PC-3 (cell line): Measurements from ENCODE around the gene NDUFB10. TPM values are rescaled to one million over a fixed set of nuclear protein-coding genes. Genes with fewer than 3 reads are reported as not detected.
"Not testable (repeated sequence)": the region's sequence is repeated elsewhere in the genome, so short reads cannot be mapped to it uniquely, and the experiment has no call there.

Experiments
- ATAC-seq: fragments of 200-7000 bp; cut with Tn5 transposase; 2 replicates; pipeline ENCODE4 v1.9.1; 2020; ENCODE audit warnings: mild to moderate bottlenecking, moderate library complexity
- BruUV-seq: library from RNA; stranded (reverse); fragments of 400-500 nt; replicated peaks from 2 replicates; lab custom pipeline; 2021; lab: Mats Ljungman, UMichigan
- CTCF ChIA-PET: fragments of 300-600 bp; sonication (Branson Sonifier 250); formaldehyde crosslinking; loops from one replicate; lab custom pipeline; 2022; ENCODE audit warnings: antibody characterized with exemption; lab: Charles Lee
- POLR2A ChIA-PET: fragments of 300-600 bp; sonication (Branson Sonifier 250); formaldehyde crosslinking; loops from one replicate; lab custom pipeline; 2022; ENCODE audit warnings: antibody characterized with exemption; ENCODE audit not compliant: unreplicated experiment; lab: Charles Lee
- DNase-seq: peaks from one replicate; pipeline ENCODE4 v3.0.0-alpha.2; 2015
- H2AFZ ChIP-seq: fragments of 300-600 bp; sonication (generic); 2 replicates; pipeline ENCODE4 v1.6.0; 2016; ENCODE audit warnings: antibody characterized with exemption, low read length
- H3F3A ChIP-seq: fragments of 300-600 bp; sonication (generic); one replicate; pipeline ENCODE4 v1.6.0; 2017; ENCODE audit warnings: antibody characterized with exemption, low read length, control low read depth, mild to moderate bottlenecking; ENCODE audit not compliant: unreplicated experiment
- H3K27ac ChIP-seq: fragments of 300-600 bp; sonication (generic); 2 replicates; pipeline ENCODE4 v1.5.1; 2016; ENCODE audit warnings: mild to moderate bottlenecking, low read length
- H3K27me3 ChIP-seq: fragments of 300-600 bp; sonication (generic); 2 replicates; pipeline ENCODE4 v1.6.1; 2016; ENCODE audit warnings: low read length, mixed read lengths
- H3K36me3 ChIP-seq: fragments of 300-600 bp; sonication (generic); 2 replicates; pipeline ENCODE4 v1.6.1; 2016; ENCODE audit warnings: low read depth, mixed run types, low read length, mixed read lengths
- H3K4me1 ChIP-seq: fragments of 300-600 bp; sonication (generic); 2 replicates; pipeline ENCODE4 v1.5.1; 2016; ENCODE audit warnings: low read length; ENCODE audit not compliant: insufficient read depth
- H3K4me2 ChIP-seq: fragments of 300-600 bp; sonication (generic); 2 replicates; pipeline ENCODE4 v1.6.0; 2016; ENCODE audit warnings: low read length
- H3K4me3 ChIP-seq: fragments of 300-600 bp; sonication (generic); 2 replicates; pipeline ENCODE4 v1.5.1; 2016; ENCODE audit warnings: mild to moderate bottlenecking, low read length, mixed read lengths
- H3K79me2 ChIP-seq: fragments of 300-600 bp; sonication (generic); 2 replicates; pipeline ENCODE4 v1.6.1; 2017; ENCODE audit warnings: low read length, mixed read lengths
- H3K9ac ChIP-seq: fragments of 300-600 bp; sonication (generic); 2 replicates; pipeline ENCODE4 v1.6.0; 2016; ENCODE audit warnings: mild to moderate bottlenecking, low read length
- H3K9me2 ChIP-seq: fragments of 300-600 bp; sonication (generic); replicated peaks from 2 replicates; pipeline ENCODE4 v1.6.1; 2016; ENCODE audit warnings: mixed run types, low read length, mixed read lengths
- H3K9me3 ChIP-seq: fragments of 300-600 bp; sonication (generic); 2 replicates; pipeline ENCODE4 v1.6.1; 2016; ENCODE audit warnings: low read length, mixed read lengths
- H4K20me1 ChIP-seq: fragments of 300-600 bp; sonication (generic); 2 replicates; pipeline ENCODE4 v1.6.1; 2016; ENCODE audit warnings: low read length, mixed read lengths
- EZH2 ChIP-seq: fragments of 300-600 bp; sonication (generic); IDR thresholded peaks from one replicate; pipeline ENCODE4 v1.6.1; 2017; ENCODE audit warnings: antibody characterized with exemption, mild to moderate bottlenecking, low read length; ENCODE audit not compliant: unreplicated experiment
- EZH2phosphoT487 ChIP-seq: fragments of 300-600 bp; sonication (generic); IDR thresholded peaks from 2 replicates; pipeline ENCODE4 v1.6.1; 2018; ENCODE audit warnings: mild to moderate bottlenecking, antibody characterized with exemption, low read length, borderline replicate concordance
- intact Hi-C: fragments of 100-400 bp; cut with micrococcal nuclease; formaldehyde crosslinking; loops from 2 replicates; pipeline ENCODE4 v1.9.0; 2023
- total RNA-seq: library from RNA; depleted of rRNA; stranded (reverse); fragments of >200 nt; gene quantifications from 2 replicates; pipeline ENCODE4 v1.2.3, GENCODE V29; 2014
- TF ChIP-seq, protein P1 (sequence below): fragments of 300-600 bp; sonication (generic); conservative IDR thresholded peaks from 2 replicates; pipeline ENCODE4 v1.5.1; 2017; ENCODE audit warnings: antibody characterized with exemption, low read depth, mild to moderate bottlenecking, low read length

Gene NDUFB10
- total RNA-seq, 1 experiment from 2014 or later, result 530 TPM

DNA sequence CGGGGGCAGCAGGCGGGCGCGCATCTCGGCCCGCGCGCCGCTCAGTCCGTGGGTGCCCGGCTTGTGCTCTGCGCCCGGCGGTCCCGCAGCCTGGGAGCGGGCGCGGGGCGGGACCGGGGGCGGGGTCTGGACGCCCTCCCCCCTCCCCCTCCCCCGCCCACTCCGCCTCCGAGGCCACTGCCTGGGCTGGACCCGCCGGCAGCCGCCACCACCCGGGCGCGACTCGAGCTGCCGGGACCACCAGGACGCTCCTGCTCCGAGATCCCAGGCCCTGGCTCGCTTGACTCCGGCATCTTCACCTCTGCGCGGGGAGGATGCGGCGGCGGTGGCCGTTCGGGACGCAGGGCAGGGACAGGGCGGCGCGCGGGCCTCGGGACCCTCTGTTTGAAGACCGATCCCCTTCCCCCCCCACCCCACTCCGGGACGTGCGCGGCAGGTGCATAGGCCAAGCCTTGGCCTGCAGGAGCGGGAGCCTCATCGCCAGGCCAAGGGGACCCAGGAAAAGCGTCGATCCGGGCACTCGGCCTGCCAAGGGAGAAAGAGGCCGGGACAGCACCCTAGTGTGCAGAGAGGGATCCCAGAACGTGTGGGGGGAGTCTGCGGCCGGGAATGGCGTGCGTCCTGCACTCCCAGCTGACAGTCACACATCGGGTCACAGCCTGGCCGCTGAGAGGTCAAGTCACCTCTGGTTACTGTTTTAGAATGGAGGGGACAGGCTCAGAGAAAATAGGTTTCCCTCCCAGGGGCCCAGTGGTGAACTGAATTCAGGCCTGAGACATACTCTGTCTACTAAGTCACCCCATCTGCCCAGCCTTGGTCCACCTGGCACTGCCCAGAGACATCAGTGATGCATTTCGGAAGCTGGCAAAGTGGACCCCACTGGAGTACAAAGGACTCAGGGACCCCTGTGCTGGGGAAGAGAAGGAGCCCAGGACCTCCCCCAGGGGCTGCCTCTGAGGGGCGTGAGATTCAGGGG lies 40.7 kb upstream of the NDUFB10 start, which contains the start of gene HS3ST6:
Gene HS3ST6, minus strand, starts transcription at position 65 of the 976 bp plus-strand sequence. CDS start 92 bp downstream, outside the sequence.
- no peaks in the 10 kb centered on the region for H3F3A ChIP-seq
- BruUV-seq, result no TSS peak
- TF ChIP-seq EZH2phosphoT487 (no peak), EZH2 (no peak)
- TF ChIP-seq, protein P1, sequence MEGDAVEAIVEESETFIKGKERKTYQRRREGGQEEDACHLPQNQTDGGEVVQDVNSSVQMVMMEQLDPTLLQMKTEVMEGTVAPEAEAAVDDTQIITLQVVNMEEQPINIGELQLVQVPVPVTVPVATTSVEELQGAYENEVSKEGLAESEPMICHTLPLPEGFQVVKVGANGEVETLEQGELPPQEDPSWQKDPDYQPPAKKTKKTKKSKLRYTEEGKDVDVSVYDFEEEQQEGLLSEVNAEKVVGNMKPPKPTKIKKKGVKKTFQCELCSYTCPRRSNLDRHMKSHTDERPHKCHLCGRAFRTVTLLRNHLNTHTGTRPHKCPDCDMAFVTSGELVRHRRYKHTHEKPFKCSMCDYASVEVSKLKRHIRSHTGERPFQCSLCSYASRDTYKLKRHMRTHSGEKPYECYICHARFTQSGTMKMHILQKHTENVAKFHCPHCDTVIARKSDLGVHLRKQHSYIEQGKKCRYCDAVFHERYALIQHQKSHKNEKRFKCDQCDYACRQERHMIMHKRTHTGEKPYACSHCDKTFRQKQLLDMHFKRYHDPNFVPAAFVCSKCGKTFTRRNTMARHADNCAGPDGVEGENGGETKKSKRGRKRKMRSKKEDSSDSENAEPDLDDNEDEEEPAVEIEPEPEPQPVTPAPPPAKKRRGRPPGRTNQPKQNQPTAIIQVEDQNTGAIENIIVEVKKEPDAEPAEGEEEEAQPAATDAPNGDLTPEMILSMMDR, result no peak
- peaks cover 7% of the 10 kb centered on the region for H3K4me1 ChIP-seq
- no peak within 1 kb of the TSS for H3K4me2 ChIP-seq
- no peak within 1 kb of the TSS for H2AFZ ChIP-seq
- H3K9me2 ChIP-seq, result no peaks in the 10 kb centered on the region
- H3K79me2 ChIP-seq, result no peaks in the 10 kb centered on the region
- H3K27ac ChIP-seq, result no peak within 1 kb of the TSS
- H3K9ac ChIP-seq, result no peak within 1 kb of the TSS
- H3K36me3 ChIP-seq, result no peaks in the 10 kb centered on the region
- intact Hi-C loops, result no loop called here
- CTCF ChIA-PET, result no interaction called here
- peaks cover 36% of the 10 kb centered on the region for H3K27me3 ChIP-seq
- H4K20me1 ChIP-seq, result no peaks in the 10 kb centered on the region
- ATAC-seq, result no peak
- POLR2A ChIA-PET, result no interaction called here
- no peaks in the 10 kb centered on the region for H3K9me3 ChIP-seq
- no peak within 1 kb of the TSS for H3K4me3 ChIP-seq
- no peak for DNase-seq

DNA sequence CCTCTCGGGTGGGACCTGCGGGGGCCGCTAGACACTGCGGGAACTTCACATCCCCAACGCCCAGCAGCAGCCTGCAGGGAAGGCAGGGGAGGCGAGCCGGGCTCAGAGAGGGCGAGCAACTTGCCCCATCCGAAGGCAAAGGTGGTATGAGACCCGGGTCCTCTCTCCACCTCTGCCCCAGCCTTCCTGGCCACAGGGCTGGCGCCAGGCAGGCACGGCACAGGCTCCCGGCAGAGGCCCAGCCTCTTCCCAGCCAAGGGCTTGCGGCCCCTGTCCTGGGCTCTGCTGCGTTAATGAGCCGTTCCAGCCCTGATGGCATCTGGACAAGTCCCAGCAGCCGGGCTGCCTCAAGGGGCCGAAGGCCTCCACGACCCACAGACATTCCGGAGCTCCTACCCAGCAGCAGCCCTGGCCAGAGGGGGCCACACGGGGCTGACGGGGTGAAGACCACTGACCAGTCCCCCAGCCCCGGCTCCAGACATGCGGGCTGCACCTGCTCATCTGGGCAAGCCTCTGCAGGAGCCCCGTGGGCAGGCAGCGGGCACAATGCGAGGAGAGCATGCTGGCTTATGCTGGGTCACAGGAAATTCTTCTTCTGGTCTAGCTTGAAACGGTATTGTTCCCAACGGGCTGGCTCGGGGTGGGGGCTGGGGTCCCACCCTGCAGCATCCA lies 39.9 kb upstream of the NDUFB10 start:
- no peaks in the 10 kb centered on the region for H3K9me2 ChIP-seq
- ATAC-seq (peak; percentile 14; the same call in 1 of the 2 replicates), DNase-seq (no peak)
- no peak overlapping the region for H2AFZ ChIP-seq
- intact Hi-C loops, result no loop called here
- no peaks in the 10 kb centered on the region for H4K20me1 ChIP-seq
- peaks cover 36% of the 10 kb centered on the region for H3K27me3 ChIP-seq
- no peaks in the 10 kb centered on the region for H3K36me3 ChIP-seq
- no TSS peak for BruUV-seq
- ChIA-PET POLR2A (no interaction called here), CTCF (interaction anchor here (0.7 kb wide), 1 partner anchor 199 kb away, joined by 3 read pairs; no protein-coding TSS in a partner anchor)
- H3K9me3 ChIP-seq, result no peaks in the 10 kb centered on the region
- H3K4me2 ChIP-seq, result no peak overlapping the region
- peaks cover 6% of the 10 kb centered on the region; the same call in 1 of the 2 replicates for H3K4me1 ChIP-seq
- no peaks in the 10 kb centered on the region for H3K79me2 ChIP-seq
- H3F3A ChIP-seq, result no peaks in the 10 kb centered on the region
- TF ChIP-seq EZH2phosphoT487 (no peak), EZH2 (no peak)
- TF ChIP-seq, protein P1, result no peak
- H3K9ac ChIP-seq, result no peak overlapping the region
- H3K4me3 ChIP-seq, result no peak overlapping the region
- no peak overlapping the region for H3K27ac ChIP-seq

DNA sequence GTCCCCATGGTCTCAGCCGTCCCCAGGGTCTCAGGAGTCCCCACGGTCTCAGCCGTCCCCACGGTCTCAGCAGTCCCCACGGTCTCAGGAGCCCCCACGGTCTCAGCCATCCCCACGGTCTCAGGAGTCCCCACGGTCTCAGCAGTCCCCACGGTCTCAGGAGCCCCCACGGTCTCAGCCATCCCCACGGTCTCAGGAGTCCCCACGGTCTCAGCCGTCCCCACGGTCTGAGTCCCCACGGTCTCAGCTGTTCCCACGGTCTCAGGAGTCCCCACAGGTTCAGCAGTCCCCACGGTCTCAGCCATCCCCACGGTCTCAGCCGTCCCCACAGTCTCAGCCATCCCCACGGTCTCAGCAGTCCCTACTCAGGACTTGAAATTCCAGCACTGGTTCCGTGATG lies 39.2 kb upstream of the NDUFB10 start:
- H3K9me2 ChIP-seq, POLR2A ChIA-PET, H3K4me3 ChIP-seq, H4K20me1 ChIP-seq, H3K36me3 ChIP-seq, ATAC-seq, H3K27ac ChIP-seq, H3K79me2 ChIP-seq, H2AFZ ChIP-seq, intact Hi-C loops, CTCF ChIA-PET, BruUV-seq, H3K4me2 ChIP-seq, H3F3A ChIP-seq, DNase-seq, H3K4me1 ChIP-seq, H3K9me3 ChIP-seq, H3K9ac ChIP-seq: not testable (repeated sequence)
- peaks cover 36% of the 10 kb centered on the region for H3K27me3 ChIP-seq
